ENCODE results near the gene UNC13C. TPM values are rescaled to one million over a fixed set of nuclear protein-coding genes. Genes with fewer than 3 reads are reported as not detected.

Gene UNC13C
- total RNA-seq, 1 donor from 2014 or later, result 0.21 TPM

DNA sequence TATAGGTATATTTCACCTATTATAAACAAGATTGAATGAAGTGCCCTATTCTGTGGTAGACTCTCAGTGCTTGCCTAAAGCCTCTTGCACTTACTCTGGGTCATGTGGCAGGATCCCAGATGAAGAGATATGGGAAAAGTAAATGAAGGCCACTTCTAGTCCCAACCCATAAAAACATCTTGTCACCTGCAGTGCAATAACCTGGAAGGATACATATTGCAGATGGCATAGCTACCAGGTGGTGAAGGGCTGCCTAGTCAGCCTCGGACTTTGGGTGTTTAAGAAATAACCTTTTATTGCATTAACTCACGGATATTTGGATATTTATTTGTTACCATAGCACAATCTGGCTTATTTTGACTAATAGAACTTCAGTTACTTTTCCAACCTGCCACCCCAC, 367.1 kb downstream of the UNC13C start:
- no peak overlapping the region for H3K4me3 ChIP-seq (ENCODE audit: low read depth, low read length)
- DNase-seq (ENCODE audit: low read depth), result no peak
- no peaks in the 10 kb centered on the region for H3K36me3 ChIP-seq (ENCODE audit: control insufficient read depth, insufficient read depth, low read length)
- no peaks in the 10 kb centered on the region for H3K27me3 ChIP-seq (ENCODE audit: control insufficient read depth, insufficient read depth, low read length)
- TF ChIP-seq CTCF (IDR thresholded peaks at IDR 0.05; ENCODE audit: insufficient read depth, low read length, poor library complexity, severe bottlenecking), result no peak

GRCh38 chr15:54345827-54346226, 367.6 kb downstream of the UNC13C start:
- TF ChIP-seq CTCF (IDR thresholded peaks at IDR 0.05; ENCODE audit: insufficient read depth, low read length, poor library complexity, severe bottlenecking), result no peak
- no peak for DNase-seq (ENCODE audit: low read depth)
- Histone ChIP-seq H3K36me3 (ENCODE audit: control insufficient read depth, insufficient read depth, low read length) (no peaks in the 10 kb centered on the region), H3K27me3 (ENCODE audit: control insufficient read depth, insufficient read depth, low read length) (no peaks in the 10 kb centered on the region), H3K4me3 (ENCODE audit: low read depth, low read length) (no peak overlapping the region)

DNA sequence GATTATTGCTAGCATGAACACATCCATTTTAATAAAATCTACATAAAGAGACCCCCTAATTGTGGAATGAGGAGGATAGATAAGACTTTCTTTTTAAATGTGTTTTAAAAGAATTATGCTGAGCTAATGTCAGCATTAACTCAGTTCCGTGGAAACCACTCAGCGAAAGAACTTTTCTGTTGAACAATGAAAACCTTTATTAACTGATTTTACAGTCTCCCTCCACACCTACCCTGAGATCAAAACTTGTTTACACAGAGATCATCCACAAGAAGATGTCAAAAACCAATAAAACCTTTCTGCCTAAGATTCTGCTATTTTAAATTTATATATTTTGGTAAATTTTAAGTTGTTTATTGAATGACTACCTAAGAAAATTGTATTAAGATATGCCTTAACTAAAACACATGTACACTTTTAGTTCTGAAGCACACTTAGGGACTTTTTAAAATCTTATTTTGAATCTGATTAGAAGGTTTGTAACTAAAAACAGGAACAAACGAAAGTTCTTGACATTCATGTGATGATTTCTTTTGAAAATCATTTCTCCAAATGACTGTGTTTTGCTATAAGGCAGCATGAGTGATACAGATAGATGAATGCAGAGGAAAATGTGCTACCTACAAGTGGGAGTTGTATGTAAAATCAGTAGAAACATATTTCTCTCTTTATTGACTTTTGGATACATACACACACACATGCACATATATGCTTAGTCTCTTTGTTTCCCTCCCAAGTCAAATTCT, 369.0 kb downstream of the UNC13C start:
- H3K27me3 ChIP-seq (ENCODE audit: control insufficient read depth, insufficient read depth, low read length), result no peaks in the 10 kb centered on the region
- no peak overlapping the region for H3K4me3 ChIP-seq (ENCODE audit: low read depth, low read length)
- no peak for DNase-seq (ENCODE audit: low read depth)
- no peaks in the 10 kb centered on the region for H3K36me3 ChIP-seq (ENCODE audit: control insufficient read depth, insufficient read depth, low read length)
- no peak for TF ChIP-seq CTCF (IDR thresholded peaks at IDR 0.05; ENCODE audit: insufficient read depth, low read length, poor library complexity, severe bottlenecking)

DNA sequence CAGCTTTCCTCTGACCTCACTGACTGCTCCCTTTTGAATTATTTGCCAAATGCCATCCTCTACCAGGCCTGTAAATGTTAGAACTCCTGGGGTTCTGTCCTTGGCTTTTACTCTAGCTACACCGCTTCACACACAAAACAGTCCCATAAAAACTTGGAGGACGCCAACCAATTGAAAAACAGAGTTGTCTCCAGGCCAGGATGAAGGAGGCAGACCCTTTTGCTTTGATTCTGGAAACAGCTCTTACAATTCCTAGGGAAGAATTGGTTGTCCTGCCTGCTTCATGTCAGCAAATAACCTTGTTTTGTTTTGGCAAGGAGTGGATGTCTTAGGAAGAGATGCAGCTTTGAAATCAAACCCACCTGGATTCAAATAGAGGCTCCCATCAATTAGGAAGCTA, 375.5 kb downstream of the UNC13C start:
- Histone ChIP-seq H3K4me3 (ENCODE audit: low read depth, low read length) (no peak overlapping the region), H3K27me3 (ENCODE audit: control insufficient read depth, insufficient read depth, low read length) (no peaks in the 10 kb centered on the region), H3K36me3 (ENCODE audit: control insufficient read depth, insufficient read depth, low read length) (no peaks in the 10 kb centered on the region)
- TF ChIP-seq CTCF (IDR thresholded peaks at IDR 0.05; ENCODE audit: insufficient read depth, low read length, poor library complexity, severe bottlenecking), result no peak
- DNase-seq (ENCODE audit: low read depth), result no peak

- no peak for DNase-seq (ENCODE audit: low read depth)
- TF ChIP-seq CTCF (IDR thresholded peaks at IDR 0.05; ENCODE audit: insufficient read depth, low read length, poor library complexity, severe bottlenecking), result no peak
- H3K36me3 ChIP-seq (ENCODE audit: control insufficient read depth, insufficient read depth, low read length), result no peaks in the 10 kb centered on the region
Measured at GRCh38 chr15:54354341-54354740, 376.1 kb downstream of the UNC13C start.

DNA sequence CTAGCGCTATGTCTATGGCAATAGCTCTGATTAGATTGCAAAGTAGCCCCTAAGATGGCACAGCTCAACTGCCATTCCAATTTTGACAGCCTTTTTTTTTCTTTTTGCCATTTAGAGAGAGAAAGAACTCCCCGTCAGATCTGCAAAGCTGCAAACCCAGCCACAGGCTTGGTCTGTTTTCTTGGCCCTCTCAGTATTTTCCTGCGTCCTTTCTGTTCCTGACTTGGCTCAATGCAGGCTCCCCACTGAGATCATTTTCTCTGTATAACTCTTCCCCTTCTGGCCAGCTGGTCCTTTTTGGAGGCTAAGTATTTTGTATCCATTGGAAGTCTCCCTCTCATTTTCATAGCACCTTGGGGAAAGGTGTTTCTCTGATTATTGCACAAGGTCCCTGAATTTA, 386.7 kb downstream of the UNC13C start:
- Histone ChIP-seq H3K36me3 (ENCODE audit: control insufficient read depth, insufficient read depth, low read length) (no peaks in the 10 kb centered on the region), H3K4me3 (ENCODE audit: low read depth, low read length) (no peak overlapping the region), H3K27me3 (ENCODE audit: control insufficient read depth, insufficient read depth, low read length) (no peaks in the 10 kb centered on the region)
- no peak for TF ChIP-seq CTCF (IDR thresholded peaks at IDR 0.05; ENCODE audit: insufficient read depth, low read length, poor library complexity, severe bottlenecking)
- DNase-seq (ENCODE audit: low read depth), result no peak

More at GRCh38 chr15:54354341-54354740, 376.1 kb downstream of the UNC13C start:
- Histone ChIP-seq H3K27me3 (ENCODE audit: control insufficient read depth, insufficient read depth, low read length) (no peaks in the 10 kb centered on the region), H3K4me3 (ENCODE audit: low read depth, low read length) (no peak overlapping the region)
